A549 (cell line): ENCODE results near the gene PTOV1. TPM values are rescaled to one million over a fixed set of nuclear protein-coding genes. Genes with fewer than 3 reads are reported as not detected.

Experiments used
- ATAC-seq, 2 experiments: fragments of 200-7000 bp in 1 of 2; fragments of >200 bp in 1 of 2; cut with Nextera tagmentation in 1 of 2; cut with Tn5 transposase in 1 of 2; 3 replicates each; pipeline versions ENCODE4 v1.8.0 to v1.9.1; 2018 to 2020; ENCODE audit warnings: mild to moderate bottlenecking in 1 of 2, moderate library complexity in 1 of 2
- CTCF ChIA-PET: fragments of 300-600 bp; sonication (Branson Sonifier 250); formaldehyde crosslinking; extraction: SDS; loops from one replicate; lab custom pipeline; 2021; ENCODE audit warnings: antibody characterized with exemption, inconsistent platforms; lab: Yijun Ruan, JAX
- POLR2A ChIA-PET: fragments of 350-600 bp; formaldehyde crosslinking; extraction: SDS; loops from one replicate; lab custom pipeline; 2021; ENCODE audit warnings: antibody characterized with exemption, inconsistent platforms; lab: Yijun Ruan, JAX
- DNase-seq, 2 experiments: peaks; one replicate each; pipeline versions ENCODE4 v3.0.0 to v3.0.0-alpha.2; 2011 to 2016; ENCODE audit warnings: low read depth in 1 of 2, low spot score in 1 of 2
- FAIRE-seq: peaks from 2 replicates; lab custom pipeline; 2011; peaks lifted over from hg19 to GRCh38; lab: Jason Lieb, UNC
- H3K27ac ChIP-seq, 2 experiments: fragments of >200 bp; sonication (Bioruptor Twin); formaldehyde crosslinking; 3 replicates each; pipeline ENCODE4 v1.5.1; 2016 to 2017
- H3K4me1 ChIP-seq: fragments of >200 bp; sonication (Bioruptor Twin); formaldehyde crosslinking; 3 replicates; pipeline ENCODE4 v1.6.1; 2016
- H3K4me2 ChIP-seq: fragments of >200 bp; sonication (Bioruptor Twin); formaldehyde crosslinking; 3 replicates; pipeline ENCODE4 v1.6.1; 2016
- H3K4me3 ChIP-seq: fragments of >200 bp; sonication (Bioruptor Twin); formaldehyde crosslinking; 3 replicates; pipeline ENCODE4 v1.5.1; 2016
- H3K9me3 ChIP-seq: fragments of >200 bp; sonication (Bioruptor Twin); formaldehyde crosslinking; 3 replicates; pipeline ENCODE4 v1.6.1; 2016
- CTCF ChIP-seq: fragments of >200 bp; sonication (Bioruptor Twin); formaldehyde crosslinking; IDR thresholded peaks from 3 replicates; pipeline ENCODE4 v1.5.1; 2016
- E2F6 ChIP-seq: IDR thresholded peaks from 2 replicates; pipeline ENCODE4 v1.6.1; 2012; ENCODE audit warnings: low read depth, borderline replicate concordance
- FOSB ChIP-seq: fragments of 250-450 bp; sonication (Bioruptor Pico); IDR thresholded peaks from 2 replicates; pipeline ENCODE4 v1.5.0; 2020; ENCODE audit warnings: mild to moderate bottlenecking, moderate library complexity
- HMGXB4 ChIP-seq: fragments of 250-450 bp; sonication (Bioruptor Pico); IDR thresholded peaks from 2 replicates; pipeline ENCODE4 v1.5.0; 2021; ENCODE audit warnings: mild to moderate bottlenecking, moderate library complexity, borderline replicate concordance
- JUN ChIP-seq, 2 experiments: fragments of >200 bp; sonication (Bioruptor Twin); formaldehyde crosslinking; IDR thresholded peaks; 2 replicates in 1 of 2; 3 replicates in 1 of 2; pipeline ENCODE4 v1.6.1; 2016 to 2017
- JUNB ChIP-seq: fragments of >200 bp; sonication (Bioruptor Twin); formaldehyde crosslinking; IDR thresholded peaks from 2 replicates; pipeline ENCODE4 v1.6.1; 2016
- KDM1A ChIP-seq: fragments of 200-600 bp; sonication (generic); IDR thresholded peaks from 2 replicates; pipeline ENCODE4 v1.6.1; 2016; ENCODE audit warnings: low read depth, mild to moderate bottlenecking
- NFE2L2 ChIP-seq: fragments of 150-350 bp; conservative IDR thresholded peaks from 2 replicates; pipeline ENCODE4 v1.6.1; 2014; ENCODE audit warnings: low read length
- NR3C1 ChIP-seq: fragments of >200 bp; sonication (Bioruptor Twin); formaldehyde crosslinking; IDR thresholded peaks from 3 replicates; pipeline ENCODE4 v1.6.1; 2017
- POLR2A ChIP-seq: IDR thresholded peaks from 2 replicates; pipeline ENCODE4 v1.6.1; 2012; ENCODE audit warnings: mild to moderate bottlenecking, low read length
- POLR2AphosphoS2 ChIP-seq: conservative IDR thresholded peaks from 2 replicates; pipeline ENCODE4 v1.6.1; 2012; ENCODE audit warnings: low read length, improper control_type of control experiment, inconsistent platforms
- WGBS: methylation state at CpG from one replicate; pipeline ENCODE4 v1.1.6; 2017; ENCODE audit errors: missing lambda C conversion rate; 5-methylcytosine and 5-hydroxymethylcytosine counted together
- polyA plus RNA-seq, 4 experiments: library from polyadenylated mRNA; depleted of rRNA in 3 of 4; stranded (reverse); fragments of >200 nt; fragmentation: RNase III in 1 of 4; extraction: RNeasy Plus Mini Kit Qiagen cat#74134 plus additional on column Dnase treatment in 1 of 4; gene quantifications; 2 replicates in 3 of 4; 3 replicates in 1 of 4; pipeline ENCODE4 v1.2.3, GENCODE V29; 2011 to 2017
- TF ChIP-seq, protein P1 (sequence below): IDR thresholded peaks from 2 replicates; pipeline ENCODE4 v1.6.1; 2012

The PTOV1 gene
- polyA plus RNA-seq, 2 of the 4 experiments (the other 2 are of a cell fraction), result 27.7 to 147 TPM

GRCh38 chr19:49852631-49853126 lies 1.7 kb downstream of the PTOV1 start:
- DNase-seq, result no peak
- no peak for FAIRE-seq
- Histone ChIP-seq H3K4me3 (peak overlapping the region; percentile 89; the same call in 2 of the 3 replicates), H3K4me1 (peaks cover 17% of the 10 kb centered on the region), H3K4me2 (peak overlapping the region; percentile 92), H3K27ac (no peak overlapping the region), H3K9me3 (no peaks in the 10 kb centered on the region)
- TF ChIP-seq FOSB (CRISPR knock-in tag), result no peak
- TF ChIP-seq, protein P1, sequence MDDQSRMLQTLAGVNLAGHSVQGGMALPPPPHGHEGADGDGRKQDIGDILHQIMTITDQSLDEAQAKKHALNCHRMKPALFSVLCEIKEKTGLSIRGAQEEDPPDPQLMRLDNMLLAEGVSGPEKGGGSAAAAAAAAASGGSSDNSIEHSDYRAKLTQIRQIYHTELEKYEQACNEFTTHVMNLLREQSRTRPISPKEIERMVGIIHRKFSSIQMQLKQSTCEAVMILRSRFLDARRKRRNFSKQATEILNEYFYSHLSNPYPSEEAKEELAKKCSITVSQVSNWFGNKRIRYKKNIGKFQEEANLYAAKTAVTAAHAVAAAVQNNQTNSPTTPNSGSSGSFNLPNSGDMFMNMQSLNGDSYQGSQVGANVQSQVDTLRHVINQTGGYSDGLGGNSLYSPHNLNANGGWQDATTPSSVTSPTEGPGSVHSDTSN, result peak; percentile 44; the same call in 1 of the 2 replicates
- ATAC-seq, result no peak
- ChIA-PET POLR2A (no interaction called here), CTCF (no interaction called here)
- 88% methylated on average over 14 of the region's 14 CpGs for WGBS

DNA sequence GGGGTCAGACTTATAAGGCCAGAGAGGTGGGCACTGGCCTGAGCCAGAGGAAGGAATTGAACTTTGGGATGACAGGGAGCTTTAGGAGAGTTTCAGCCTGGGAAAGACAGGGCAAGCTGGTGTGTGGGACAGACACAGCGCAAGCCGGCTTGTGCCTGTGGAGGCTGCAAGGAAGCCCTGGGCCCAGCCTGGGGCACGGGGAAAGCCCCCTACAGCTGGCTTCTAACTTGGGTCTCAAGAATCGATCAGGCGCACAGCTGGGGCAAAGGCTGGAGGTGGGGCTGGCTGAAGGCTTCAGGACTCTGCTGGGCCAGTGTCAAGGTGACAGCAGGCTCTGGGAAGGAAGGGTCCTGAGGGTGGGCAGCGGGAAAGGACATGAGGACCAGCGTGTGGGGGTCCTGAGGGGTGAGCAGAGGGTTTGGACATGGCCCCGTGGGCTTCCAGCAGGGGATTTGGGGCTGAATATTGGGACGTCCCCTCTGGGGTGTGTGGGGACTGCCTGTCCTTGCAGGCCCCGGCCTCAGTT lies 3.0 kb downstream of the PTOV1 start:
- POLR2A ChIA-PET, result interaction anchor here (0.7 to 1.6 kb wide), 2 partner anchors 11 to 14 kb away, joined by 3 to 4 read pairs; partner anchors contain the start of gene PNKP
- ATAC-seq (no peak), FAIRE-seq (no peak)
- TF ChIP-seq POLR2AphosphoS2 (0 out of 2 replicates have a peak, but pooled peaks have one; percentile 12), NFE2L2 (no peak), CTCF (no peak), KDM1A (no peak), NR3C1 (no peak)
- TF ChIP-seq, all 56 proteins: peak for 1
- DNase-seq, result no peak
- Histone ChIP-seq H3K4me2 (no peak overlapping the region; the same call in 2 of the 3 replicates), H3K4me1 (peaks cover 23% of the 10 kb centered on the region), H3K27ac (no peak overlapping the region), H3K9me3 (no peaks in the 10 kb centered on the region), H3K4me3 (no peak overlapping the region)
- CTCF ChIA-PET, result interaction anchor here (0.6 to 2.8 kb wide), 5 partner anchors 10 to 101 kb away, joined by 3 to 13 read pairs (median 4); no protein-coding TSS in a partner anchor
- 92% methylated on average over 10 of the region's 10 CpGs for WGBS

- ChIA-PET POLR2A (interaction anchor here (1.6 kb wide), 1 partner anchor 13 kb away, joined by 4 read pairs; the partner anchor contains the start of gene PNKP), CTCF (interaction anchor here (0.6 to 2.8 kb wide), 3 partner anchors 9 to 171 kb away, joined by 4 to 13 read pairs (median 7); no protein-coding TSS in a partner anchor)
- DNase-seq, result no peak
- whole genome bisulfite sequencing, result 93% methylated on average over 29 of the region's 39 CpGs
- Histone ChIP-seq H3K4me1 (peaks cover 30% of the 10 kb centered on the region), H3K4me2 (no peak overlapping the region), H3K4me3 (no peak overlapping the region), H3K9me3 (no peaks in the 10 kb centered on the region), H3K27ac (no peak overlapping the region)
- FAIRE-seq, result no peak
- TF ChIP-seq E2F6, result no peak
- no peak for TF ChIP-seq HMGXB4 (CRISPR knock-in tag)
- peak in 1 of 2 experiments; percentile 8; a peak in 1 of 5 replicates for TF ChIP-seq JUN (IDR thresholded peaks at IDR 0.05)
- TF ChIP-seq POLR2A, result 0 out of 2 replicates have a peak, but pooled peaks have one; percentile 20
- no peak for TF ChIP-seq JUNB
- TF ChIP-seq, protein P1, result 0 out of 2 replicates have a peak, but pooled peaks have one; percentile 56
- no peak for ATAC-seq
These were observed 3.7 kb downstream of the PTOV1 start for GRCh38 chr19:49854378-49855263.
